ENCODE results near the gene PLPP3.

- TF ChIP-seq, protein P1, sequence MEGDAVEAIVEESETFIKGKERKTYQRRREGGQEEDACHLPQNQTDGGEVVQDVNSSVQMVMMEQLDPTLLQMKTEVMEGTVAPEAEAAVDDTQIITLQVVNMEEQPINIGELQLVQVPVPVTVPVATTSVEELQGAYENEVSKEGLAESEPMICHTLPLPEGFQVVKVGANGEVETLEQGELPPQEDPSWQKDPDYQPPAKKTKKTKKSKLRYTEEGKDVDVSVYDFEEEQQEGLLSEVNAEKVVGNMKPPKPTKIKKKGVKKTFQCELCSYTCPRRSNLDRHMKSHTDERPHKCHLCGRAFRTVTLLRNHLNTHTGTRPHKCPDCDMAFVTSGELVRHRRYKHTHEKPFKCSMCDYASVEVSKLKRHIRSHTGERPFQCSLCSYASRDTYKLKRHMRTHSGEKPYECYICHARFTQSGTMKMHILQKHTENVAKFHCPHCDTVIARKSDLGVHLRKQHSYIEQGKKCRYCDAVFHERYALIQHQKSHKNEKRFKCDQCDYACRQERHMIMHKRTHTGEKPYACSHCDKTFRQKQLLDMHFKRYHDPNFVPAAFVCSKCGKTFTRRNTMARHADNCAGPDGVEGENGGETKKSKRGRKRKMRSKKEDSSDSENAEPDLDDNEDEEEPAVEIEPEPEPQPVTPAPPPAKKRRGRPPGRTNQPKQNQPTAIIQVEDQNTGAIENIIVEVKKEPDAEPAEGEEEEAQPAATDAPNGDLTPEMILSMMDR (conservative IDR thresholded peaks at IDR 0.05 in 1 of 2, IDR thresholded peaks at IDR 0.05 in 1 of 2; ENCODE audit: low read depth in 1 of 2, low read length in 2 of 2): no peak
- TF ChIP-seq EZH2 (IDR thresholded peaks at IDR 0.05; ENCODE audit: low read length, missing control alignments): no peak
These were observed 96.9 kb downstream of the PLPP3 start for GRCh38 chr1:56482486-56482885.

All from fibroblast of lung (primary cell).